Neuron (in vitro differentiated cells): ENCODE measurements around the gene DAB2.

Experiments used
- H2AFZ ChIP-seq: one replicate; pipeline ENCODE4 v1.6.1; 2013; ENCODE audit warnings: low read depth, mild to moderate bottlenecking, inconsistent platforms, low read length, moderate library complexity
- H3K27me3 ChIP-seq: one replicate; pipeline ENCODE4 v1.6.1; 2013; ENCODE audit warnings: low read length; ENCODE audit not compliant: insufficient read depth
- H3K36me3 ChIP-seq: one replicate; pipeline ENCODE4 v1.6.1; 2013; ENCODE audit warnings: low read length; ENCODE audit not compliant: insufficient read depth
- H3K4me1 ChIP-seq: one replicate; pipeline ENCODE4 v1.6.1; 2013; ENCODE audit warnings: low read length; ENCODE audit not compliant: insufficient read depth
- H3K4me3 ChIP-seq: 2 replicates; pipeline ENCODE4 v1.5.1; 2013; ENCODE audit warnings: mild to moderate bottlenecking, low read length, moderate library complexity
- H3K9me3 ChIP-seq: one replicate; pipeline ENCODE4 v1.6.1; 2013; ENCODE audit warnings: low read length

DAB2 gene

GRCh38 chr5:39441838-39442237, 17.1 kb upstream of the DAB2 start:
- Histone ChIP-seq H3K4me1 (no peaks in the 10 kb centered on the region), H3K9me3 (no peaks in the 10 kb centered on the region), H3K4me3 (no peak overlapping the region), H3K36me3 (no peaks in the 10 kb centered on the region), H2AFZ (no peak overlapping the region), H3K27me3 (no peaks in the 10 kb centered on the region)

DNA sequence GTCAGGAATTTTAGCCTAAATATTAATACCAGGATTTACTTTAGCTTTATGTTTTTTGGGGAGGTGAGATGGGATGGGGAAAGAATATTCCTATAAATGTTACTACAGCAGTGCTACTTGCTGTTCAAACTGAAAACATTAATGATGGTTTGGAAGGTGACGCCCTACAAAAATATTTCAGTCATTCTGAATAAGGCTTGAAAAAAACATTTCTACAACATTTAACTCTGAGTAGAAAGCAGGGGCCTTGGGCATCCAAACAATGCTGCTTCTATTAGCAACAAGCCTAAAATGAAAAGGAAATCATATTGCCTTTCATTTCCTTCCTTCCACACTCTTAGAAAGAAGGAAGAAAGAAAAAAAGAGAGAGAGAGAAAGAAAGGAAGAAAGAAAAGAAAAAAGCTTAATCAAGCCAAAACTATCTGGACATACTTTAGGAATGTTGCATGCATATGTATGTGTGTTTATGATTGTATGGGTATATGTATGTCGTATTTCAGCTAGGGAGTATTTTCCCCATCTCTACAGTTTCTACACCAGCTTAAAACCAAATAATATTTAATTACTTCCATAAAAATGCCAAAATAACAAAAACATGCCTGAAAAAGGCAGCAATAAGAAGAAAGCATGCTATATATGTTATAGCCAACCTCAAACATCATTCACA, 16.3 kb upstream of the DAB2 start:
- H3K9me3 ChIP-seq: no peaks in the 10 kb centered on the region
- H3K27me3 ChIP-seq: no peaks in the 10 kb centered on the region
- no peaks in the 10 kb centered on the region for H3K36me3 ChIP-seq
- no peaks in the 10 kb centered on the region for H3K4me1 ChIP-seq
- no peak overlapping the region for H2AFZ ChIP-seq
- no peak overlapping the region for H3K4me3 ChIP-seq

GRCh38 chr5:39440192-39440957, 15.6 kb upstream of the DAB2 start:
- Histone ChIP-seq H3K36me3 (no peaks in the 10 kb centered on the region), H3K4me1 (no peaks in the 10 kb centered on the region), H2AFZ (no peak overlapping the region), H3K4me3 (no peak overlapping the region), H3K9me3 (no peaks in the 10 kb centered on the region), H3K27me3 (no peaks in the 10 kb centered on the region)

DNA sequence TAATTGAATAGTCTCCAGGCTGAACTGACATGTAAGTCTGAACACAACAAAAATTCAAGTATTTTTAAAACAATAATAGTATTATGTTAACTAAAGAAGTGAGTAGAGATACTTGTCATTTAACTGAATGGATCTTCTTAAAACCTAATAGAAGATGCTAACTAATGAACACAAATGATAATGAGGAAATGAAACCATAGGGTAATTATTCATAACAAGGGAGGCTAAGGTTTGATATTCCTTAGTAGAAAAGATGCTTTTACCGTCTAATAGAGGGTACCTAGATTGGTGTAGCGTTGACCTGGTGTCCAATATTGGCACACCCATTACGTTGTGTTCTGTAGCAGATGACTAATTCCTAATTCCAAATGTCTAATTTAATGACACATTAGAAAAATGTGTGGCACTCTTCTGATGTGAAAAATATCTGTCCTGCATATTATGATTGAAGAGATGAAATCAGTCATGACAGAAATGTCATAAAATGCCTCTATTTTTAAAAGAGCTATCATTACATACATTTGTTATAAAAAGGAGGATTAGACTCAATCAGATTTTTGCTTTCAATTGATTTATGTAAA, 14.9 kb upstream of the DAB2 start:
- no peaks in the 10 kb centered on the region for H3K9me3 ChIP-seq
- no peaks in the 10 kb centered on the region for H3K4me1 ChIP-seq
- H3K4me3 ChIP-seq: no peak overlapping the region
- H3K27me3 ChIP-seq: no peaks in the 10 kb centered on the region
- no peaks in the 10 kb centered on the region for H3K36me3 ChIP-seq
- no peak overlapping the region for H2AFZ ChIP-seq

DNA sequence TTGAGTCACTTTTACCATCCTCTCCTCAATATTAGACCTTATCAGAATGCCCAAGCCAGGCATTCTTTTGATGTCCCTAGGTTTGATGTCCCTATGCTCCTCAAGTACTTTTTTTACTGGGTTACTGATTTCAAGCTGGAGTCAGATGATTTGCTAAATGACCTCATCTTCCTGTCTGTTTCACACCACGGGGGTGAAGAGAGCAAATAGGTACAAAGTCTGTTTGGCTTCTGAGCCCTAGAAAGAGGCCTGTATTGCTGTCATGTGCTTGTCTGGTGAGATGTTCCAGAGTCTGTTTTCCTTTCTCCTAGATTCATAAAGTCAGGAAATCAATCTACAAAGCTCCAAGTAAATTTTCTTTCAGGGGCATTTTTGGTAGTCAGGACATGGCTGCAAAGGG, 12.7 kb upstream of the DAB2 start:
- Histone ChIP-seq H3K27me3 (no peaks in the 10 kb centered on the region), H3K36me3 (no peaks in the 10 kb centered on the region), H3K9me3 (no peaks in the 10 kb centered on the region), H3K4me1 (no peaks in the 10 kb centered on the region), H2AFZ (no peak overlapping the region), H3K4me3 (no peak overlapping the region)

- no peak overlapping the region for H2AFZ ChIP-seq
- H3K36me3 ChIP-seq: no peaks in the 10 kb centered on the region
- no peaks in the 10 kb centered on the region for H3K9me3 ChIP-seq
- no peak overlapping the region for H3K4me3 ChIP-seq
- no peaks in the 10 kb centered on the region for H3K27me3 ChIP-seq
- no peaks in the 10 kb centered on the region for H3K4me1 ChIP-seq
Measured at GRCh38 chr5:39433848-39434247, 9.1 kb upstream of the DAB2 start.

DNA sequence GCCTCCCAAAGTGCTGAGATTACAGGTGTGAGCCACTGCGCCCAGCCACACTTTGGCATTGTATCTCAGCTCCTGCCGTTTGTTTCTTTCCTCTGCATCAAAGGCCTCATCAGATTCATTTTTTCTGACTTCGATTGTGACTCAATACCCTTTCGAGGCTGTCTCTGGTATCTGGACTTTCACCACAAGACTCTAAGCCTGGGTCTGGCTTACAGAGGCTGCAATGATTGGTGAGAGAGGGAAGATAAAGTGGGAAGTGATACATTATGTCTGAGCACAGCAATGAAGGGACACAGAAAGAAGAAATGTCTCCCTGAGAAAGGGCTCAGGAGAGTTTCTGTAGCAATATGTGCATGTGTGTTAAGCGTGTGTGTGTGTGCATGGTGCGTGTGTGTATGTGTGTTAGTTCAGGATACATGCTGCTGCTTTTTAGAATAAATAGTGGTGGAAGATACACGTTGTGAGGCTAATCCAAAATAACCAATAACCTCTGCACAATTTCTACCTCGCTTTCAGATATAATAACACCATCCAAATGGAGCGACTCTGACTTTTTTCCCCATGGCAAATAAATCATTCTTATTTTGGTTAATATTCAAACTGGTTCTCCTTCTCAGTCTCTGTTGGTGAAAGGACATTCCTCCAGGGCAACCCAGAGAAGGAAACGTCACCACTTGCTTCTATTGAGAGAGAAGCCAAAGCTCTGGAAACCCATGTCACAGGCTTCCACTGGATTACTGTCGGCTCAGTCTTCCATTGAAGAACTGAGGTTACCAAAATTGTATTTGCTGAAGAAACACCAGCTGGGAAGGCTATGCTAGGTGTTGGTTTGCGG, 8.1 kb upstream of the DAB2 start:
- H3K4me1 ChIP-seq: peaks cover under 1% of the 10 kb centered on the region
- H3K4me3 ChIP-seq: no peak overlapping the region
- no peak overlapping the region for H2AFZ ChIP-seq
- H3K27me3 ChIP-seq: no peaks in the 10 kb centered on the region
- H3K36me3 ChIP-seq: no peaks in the 10 kb centered on the region
- H3K9me3 ChIP-seq: no peaks in the 10 kb centered on the region

GRCh38 chr5:39430461-39430860, 5.7 kb upstream of the DAB2 start:
- no peak overlapping the region for H2AFZ ChIP-seq
- peaks cover 16% of the 10 kb centered on the region for H3K4me1 ChIP-seq
- H3K27me3 ChIP-seq: no peaks in the 10 kb centered on the region
- H3K4me3 ChIP-seq: no peak overlapping the region
- H3K9me3 ChIP-seq: no peaks in the 10 kb centered on the region
- no peaks in the 10 kb centered on the region for H3K36me3 ChIP-seq

- Histone ChIP-seq H3K9me3 (no peaks in the 10 kb centered on the region), H2AFZ (no peak overlapping the region), H3K4me3 (no peak overlapping the region), H3K36me3 (no peaks in the 10 kb centered on the region), H3K4me1 (peaks cover 23% of the 10 kb centered on the region), H3K27me3 (no peaks in the 10 kb centered on the region)
Measured at GRCh38 chr5:39428640-39429039, 3.9 kb upstream of the DAB2 start.

GRCh38 chr5:39427633-39428032, 2.9 kb upstream of the DAB2 start:
- no peaks in the 10 kb centered on the region for H3K27me3 ChIP-seq
- no peaks in the 10 kb centered on the region for H3K9me3 ChIP-seq
- H3K36me3 ChIP-seq: no peaks in the 10 kb centered on the region
- H3K4me3 ChIP-seq: no peak overlapping the region
- no peak overlapping the region for H2AFZ ChIP-seq
- H3K4me1 ChIP-seq: peaks cover 25% of the 10 kb centered on the region

- no peaks in the 10 kb centered on the region for H3K27me3 ChIP-seq
- H3K36me3 ChIP-seq: no peaks in the 10 kb centered on the region
- H3K9me3 ChIP-seq: no peaks in the 10 kb centered on the region
- H2AFZ ChIP-seq: no peak overlapping the region
- no peak overlapping the region for H3K4me3 ChIP-seq
- H3K4me1 ChIP-seq: peaks cover 25% of the 10 kb centered on the region
Measured at GRCh38 chr5:39427229-39427628, 2.4 kb upstream of the DAB2 start.

DNA sequence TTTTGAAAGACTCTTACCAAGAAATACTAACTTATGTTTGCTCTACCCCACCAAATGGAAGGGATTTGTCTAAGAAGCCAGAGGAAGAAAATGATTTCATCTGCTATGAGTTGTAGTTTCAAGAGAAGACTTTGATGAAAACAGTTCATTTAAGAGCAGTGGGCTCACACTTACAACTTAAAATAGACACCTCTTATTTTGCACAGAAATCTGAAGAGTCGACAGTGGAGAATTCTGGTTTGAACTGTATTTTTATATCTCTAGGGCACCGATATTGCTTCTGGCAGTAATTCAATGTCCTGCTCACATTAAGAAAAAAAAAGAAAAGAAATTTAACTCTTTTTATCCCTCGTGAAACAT, 1.9 kb upstream of the DAB2 start:
- Histone ChIP-seq H3K9me3 (no peaks in the 10 kb centered on the region), H3K4me1 (peaks cover 25% of the 10 kb centered on the region), H3K36me3 (no peaks in the 10 kb centered on the region), H3K27me3 (no peaks in the 10 kb centered on the region), H2AFZ (no peak overlapping the region), H3K4me3 (no peak overlapping the region)
